NCI-H2227 (cell line): ENCODE data around the gene ALDOB.

ENCODE experiments used
- DNase-seq: peaks from one replicate; lab custom pipeline; 2025; ENCODE audit not compliant: unreplicated experiment; lab: John Stamatoyannopoulos, UW

Gene ALDOB

GRCh38 chr9:101427957-101428655 lies 7.5 kb downstream of the ALDOB start:
- DNase-seq = no peak

GRCh38 chr9:101427358-101427757 lies 8.2 kb downstream of the ALDOB start:
- no peak for DNase-seq

- DNase-seq = no peak
Measured at GRCh38 chr9:101421653-101422065, 13.9 kb downstream of the ALDOB start.

GRCh38 chr9:101419863-101420262 lies 15.7 kb downstream of the ALDOB start:
- no peak for DNase-seq

GRCh38 chr9:101418518-101419430 lies 16.8 kb downstream of the ALDOB start:
- DNase-seq = no peak

- DNase-seq = no peak
Measured at GRCh38 chr9:101417977-101418376, 17.6 kb downstream of the ALDOB start.

GRCh38 chr9:101417389-101417788 lies 18.2 kb downstream of the ALDOB start:
- DNase-seq = no peak

GRCh38 chr9:101415578-101415977 lies 20.0 kb downstream of the ALDOB start:
- DNase-seq = no peak

GRCh38 chr9:101414839-101415238 lies 20.7 kb downstream of the ALDOB start:
- no peak for DNase-seq

- DNase-seq = no peak
Measured at GRCh38 chr9:101409079-101409477, 26.5 kb downstream of the ALDOB start.

- DNase-seq = no peak
Measured at GRCh38 chr9:101408374-101409078, 27.0 kb downstream of the ALDOB start.

- DNase-seq = no peak
Measured at GRCh38 chr9:101403516-101404285, 31.9 kb downstream of the ALDOB start.

GRCh38 chr9:101400120-101400519 lies 35.5 kb downstream of the ALDOB start:
- no peak for DNase-seq

GRCh38 chr9:101399643-101399970 lies 36.0 kb downstream of the ALDOB start:
- DNase-seq = no peak

GRCh38 chr9:101398930-101399642 lies 36.5 kb downstream of the ALDOB start:
- DNase-seq = no peak

GRCh38 chr9:101398068-101398929 lies 37.3 kb downstream of the ALDOB start, which contains the start of the genes MRPL50 and ZNF189:
Gene MRPL50, minus strand, starts transcription at chr9:101398618. Its CDS starts 26 bp downstream, at chr9:101398592.
Gene ZNF189, plus strand, starts transcription at chr9:101398851. Its CDS starts 306 bp downstream, at chr9:101399157.
- DNase-seq = peak; percentile 95

- DNase-seq = no peak
Measured at GRCh38 chr9:101397746-101398067, 37.9 kb downstream of the ALDOB start.

- no peak for DNase-seq
Measured at GRCh38 chr9:101394687-101395086, 40.9 kb downstream of the ALDOB start.

- no peak for DNase-seq
Measured at GRCh38 chr9:101393135-101393534, 42.4 kb downstream of the ALDOB start.
